Ovary (tissue), 3 donors: ENCODE measurements around the gene MAP4K4.

Source experiments
- EP300 ChIP-seq: sonication (generic); formaldehyde crosslinking; IDR thresholded peaks from one replicate; pipeline ENCODE4 v1.6.1; 2017; ENCODE audit warnings: antibody characterized with exemption
- POLR2A ChIP-seq: fragments of 450-650 bp; IDR thresholded peaks from one replicate; pipeline ENCODE4 v1.6.1; 2017; ENCODE audit warnings: antibody characterized with exemption, mild to moderate bottlenecking, moderate library complexity
- TF ChIP-seq, protein P1 (sequence below), 3 donors: fragments of 450-650 bp in 2 of 3; fragments of 200-600 bp in 1 of 3; IDR thresholded peaks; one replicate each; pipeline versions ENCODE4 v1.5.1 to v1.8.0; 2016 to 2022; ENCODE audit warnings: antibody characterized with exemption in 3 of 3, mild to moderate bottlenecking in 1 of 3
- donor health status: DM: no; HTN: no; CAD: no.

DNA sequence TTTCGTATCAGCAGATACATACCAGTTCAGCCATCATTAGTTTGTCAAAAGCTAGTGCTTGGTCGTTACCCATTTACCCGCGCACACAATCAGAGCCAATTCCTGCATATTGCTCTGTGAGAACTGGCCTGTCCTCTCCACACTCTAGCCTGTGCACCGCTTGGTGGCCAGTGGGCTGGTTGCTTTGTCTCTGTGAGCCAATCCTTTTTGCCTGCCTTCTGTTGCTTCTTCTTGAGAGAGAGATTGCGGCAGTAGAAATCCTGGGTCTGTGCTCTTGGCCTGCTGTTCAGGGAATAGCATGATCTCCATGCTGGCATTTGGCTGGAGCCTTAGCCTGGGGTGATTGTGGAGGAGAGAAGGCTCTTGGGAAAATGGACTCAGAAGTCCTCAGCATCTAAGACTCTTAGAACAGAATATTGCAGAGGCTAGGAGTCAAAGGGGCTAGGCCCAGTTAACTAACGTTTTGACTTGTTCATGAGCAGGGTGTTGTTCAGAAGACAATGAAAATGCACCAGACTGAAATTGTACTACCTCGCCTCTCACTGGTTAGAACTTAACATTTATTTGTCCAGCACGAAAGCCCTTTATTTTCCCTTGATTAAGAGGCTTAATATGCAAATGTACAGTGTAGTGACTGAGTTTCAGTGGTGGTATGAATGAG is 37.1 kb downstream of the MAP4K4 start:
- TF ChIP-seq POLR2A (no peak), EP300 (no peak)
- TF ChIP-seq, protein P1, sequence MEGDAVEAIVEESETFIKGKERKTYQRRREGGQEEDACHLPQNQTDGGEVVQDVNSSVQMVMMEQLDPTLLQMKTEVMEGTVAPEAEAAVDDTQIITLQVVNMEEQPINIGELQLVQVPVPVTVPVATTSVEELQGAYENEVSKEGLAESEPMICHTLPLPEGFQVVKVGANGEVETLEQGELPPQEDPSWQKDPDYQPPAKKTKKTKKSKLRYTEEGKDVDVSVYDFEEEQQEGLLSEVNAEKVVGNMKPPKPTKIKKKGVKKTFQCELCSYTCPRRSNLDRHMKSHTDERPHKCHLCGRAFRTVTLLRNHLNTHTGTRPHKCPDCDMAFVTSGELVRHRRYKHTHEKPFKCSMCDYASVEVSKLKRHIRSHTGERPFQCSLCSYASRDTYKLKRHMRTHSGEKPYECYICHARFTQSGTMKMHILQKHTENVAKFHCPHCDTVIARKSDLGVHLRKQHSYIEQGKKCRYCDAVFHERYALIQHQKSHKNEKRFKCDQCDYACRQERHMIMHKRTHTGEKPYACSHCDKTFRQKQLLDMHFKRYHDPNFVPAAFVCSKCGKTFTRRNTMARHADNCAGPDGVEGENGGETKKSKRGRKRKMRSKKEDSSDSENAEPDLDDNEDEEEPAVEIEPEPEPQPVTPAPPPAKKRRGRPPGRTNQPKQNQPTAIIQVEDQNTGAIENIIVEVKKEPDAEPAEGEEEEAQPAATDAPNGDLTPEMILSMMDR (IDR thresholded peaks at IDR 0.05) = no peak
